ENCODE data around the gene BTF3.

The BTF3 gene

GRCh38 chr5:73494721-73495120 lies 3.5 kb upstream of the BTF3 start:
- peaks cover 20% of the 10 kb centered on the region for H3K79me2 ChIP-seq (ENCODE audit: low read length)
- no peak overlapping the region for H3K9ac ChIP-seq (ENCODE audit: low read length)
- H3K36me3 ChIP-seq (replicated peaks; ENCODE audit: insufficient read depth, low read length): no peaks in the 10 kb centered on the region
- H3F3A ChIP-seq (ENCODE audit: insufficient read depth, low read length): no peaks in the 10 kb centered on the region; the same call in 1 of the 2 replicates
- no peak for TF ChIP-seq CTCF (IDR thresholded peaks at IDR 0.05; ENCODE audit: low read length)
- no peak for TF ChIP-seq EZH2phosphoT487 (IDR thresholded peaks at IDR 0.05; ENCODE audit: low read length)
- no peak for TF ChIP-seq EZH2 (optimal IDR thresholded peaks at IDR 0.05; ENCODE audit: low read depth, low read length)
- no peak overlapping the region for H3K4me2 ChIP-seq (ENCODE audit: low read depth, low read length)
- H2AFZ ChIP-seq (ENCODE audit: low read length): no peak overlapping the region
- H3K4me1 ChIP-seq (ENCODE audit: low read length): peaks cover 9% of the 10 kb centered on the region
- H3K9me2 ChIP-seq (replicated peaks; ENCODE audit: insufficient read depth, low read length): no peaks in the 10 kb centered on the region
- H3K27me3 ChIP-seq (replicated peaks; ENCODE audit: insufficient read depth, low read length): no peaks in the 10 kb centered on the region
- H3K27ac ChIP-seq (ENCODE audit: low read length): no peak overlapping the region
- no peak overlapping the region for H3K4me3 ChIP-seq (ENCODE audit: low read length)
- H4K20me1 ChIP-seq (ENCODE audit: insufficient read depth, low read length): no peaks in the 10 kb centered on the region
- no peak for DNase-seq
- H3K9me3 ChIP-seq (replicated peaks; ENCODE audit: insufficient read depth, low read length): no peaks in the 10 kb centered on the region

GRCh38 chr5:73495772-73496335 lies 2.4 kb upstream of the BTF3 start:
- H3K4me3 ChIP-seq (ENCODE audit: low read length): no peak overlapping the region
- no peaks in the 10 kb centered on the region for H3K27me3 ChIP-seq (replicated peaks; ENCODE audit: insufficient read depth, low read length)
- DNase-seq: no peak
- peaks cover 10% of the 10 kb centered on the region for H4K20me1 ChIP-seq (ENCODE audit: insufficient read depth, low read length)
- no peaks in the 10 kb centered on the region for H3K9me3 ChIP-seq (replicated peaks; ENCODE audit: insufficient read depth, low read length)
- no peaks in the 10 kb centered on the region; the same call in 1 of the 2 replicates for H3F3A ChIP-seq (ENCODE audit: insufficient read depth, low read length)
- peaks cover 17% of the 10 kb centered on the region for H3K4me1 ChIP-seq (ENCODE audit: low read length)
- peaks cover 5% of the 10 kb centered on the region; the same call in 1 of the 2 replicates for H3K36me3 ChIP-seq (replicated peaks; ENCODE audit: insufficient read depth, low read length)
- H3K27ac ChIP-seq (ENCODE audit: low read length): no peak overlapping the region
- H2AFZ ChIP-seq (ENCODE audit: low read length): no peak overlapping the region
- peaks cover 31% of the 10 kb centered on the region for H3K79me2 ChIP-seq (ENCODE audit: low read length)
- TF ChIP-seq EZH2phosphoT487 (IDR thresholded peaks at IDR 0.05; ENCODE audit: low read length) (no peak), CTCF (IDR thresholded peaks at IDR 0.05; ENCODE audit: low read length) (no peak), EZH2 (optimal IDR thresholded peaks at IDR 0.05; ENCODE audit: low read depth, low read length) (no peak)
- H3K9ac ChIP-seq (ENCODE audit: low read length): no peak overlapping the region
- no peaks in the 10 kb centered on the region for H3K9me2 ChIP-seq (replicated peaks; ENCODE audit: insufficient read depth, low read length)
- H3K4me2 ChIP-seq (ENCODE audit: low read depth, low read length): no peak overlapping the region

- Histone ChIP-seq H3K36me3 (replicated peaks; ENCODE audit: insufficient read depth, low read length) (peaks cover 11% of the 10 kb centered on the region; the same call in 1 of the 2 replicates), H4K20me1 (ENCODE audit: insufficient read depth, low read length) (peaks cover 19% of the 10 kb centered on the region), H3K27me3 (replicated peaks; ENCODE audit: insufficient read depth, low read length) (no peaks in the 10 kb centered on the region), H3K27ac (ENCODE audit: low read length) (peak overlapping the region; percentile 74; the same call in 1 of the 2 replicates), H3F3A (ENCODE audit: insufficient read depth, low read length) (no peaks in the 10 kb centered on the region; the same call in 1 of the 2 replicates), H3K4me2 (ENCODE audit: low read depth, low read length) (peak overlapping the region; percentile 83), H3K9ac (ENCODE audit: low read length) (peak overlapping the region; percentile 98; the same call in 1 of the 2 replicates), H3K4me1 (ENCODE audit: low read length) (peaks cover 17% of the 10 kb centered on the region), H3K9me3 (replicated peaks; ENCODE audit: insufficient read depth, low read length) (no peaks in the 10 kb centered on the region), H3K9me2 (replicated peaks; ENCODE audit: insufficient read depth, low read length) (no peaks in the 10 kb centered on the region), H2AFZ (ENCODE audit: low read length) (peak overlapping the region; percentile 91), H3K79me2 (ENCODE audit: low read length) (peaks cover 41% of the 10 kb centered on the region), H3K4me3 (ENCODE audit: low read length) (peak overlapping the region; percentile 97)
- TF ChIP-seq EZH2phosphoT487 (IDR thresholded peaks at IDR 0.05; ENCODE audit: low read length) (no peak), EZH2 (optimal IDR thresholded peaks at IDR 0.05; ENCODE audit: low read depth, low read length) (no peak), CTCF (IDR thresholded peaks at IDR 0.05; ENCODE audit: low read length) (peak; percentile 39)
- peak; percentile 66 for DNase-seq
Measured at GRCh38 chr5:73496984-73497457, 1.2 kb upstream of the BTF3 start.
